Measurements from ENCODE around the gene COMTD1.
"Not testable (repeated sequence)": the region's sequence is repeated elsewhere in the genome, so short reads cannot be mapped to it uniquely, and the experiment has no call there.

The COMTD1 gene

GRCh38 chr10:75202321-75203045 lies 33.3 kb downstream of the COMTD1 start:
- no peak overlapping the region for H3K4me3 ChIP-seq (ENCODE audit: low read depth, low read length, poor library complexity, severe bottlenecking)
- H3F3A ChIP-seq (ENCODE audit: insufficient read depth, low read length) = no peaks in the 10 kb centered on the region
- H3K9me3 ChIP-seq (ENCODE audit: low read length) = no peaks in the 10 kb centered on the region
- no peak overlapping the region for H3K9ac ChIP-seq (ENCODE audit: low read length)
- H3K27ac ChIP-seq (ENCODE audit: low read depth, low read length, poor library complexity, severe bottlenecking) = no peak overlapping the region
- no peaks in the 10 kb centered on the region for H4K20me1 ChIP-seq (ENCODE audit: insufficient read depth, low read length)
- no peaks in the 10 kb centered on the region for H3K79me2 ChIP-seq (ENCODE audit: insufficient read depth, low read length)
- no peak overlapping the region for H3K4me2 ChIP-seq (ENCODE audit: low read length)
- H3K4me1 ChIP-seq (ENCODE audit: insufficient read depth, low read length, severe bottlenecking) = no peaks in the 10 kb centered on the region
- no peaks in the 10 kb centered on the region for H3K9me2 ChIP-seq (ENCODE audit: low read depth, low read length)
- no peaks in the 10 kb centered on the region for H3K27me3 ChIP-seq (ENCODE audit: insufficient read depth, low read length)
- H2AFZ ChIP-seq (ENCODE audit: low read length) = no peak overlapping the region
- TF ChIP-seq, protein P1, sequence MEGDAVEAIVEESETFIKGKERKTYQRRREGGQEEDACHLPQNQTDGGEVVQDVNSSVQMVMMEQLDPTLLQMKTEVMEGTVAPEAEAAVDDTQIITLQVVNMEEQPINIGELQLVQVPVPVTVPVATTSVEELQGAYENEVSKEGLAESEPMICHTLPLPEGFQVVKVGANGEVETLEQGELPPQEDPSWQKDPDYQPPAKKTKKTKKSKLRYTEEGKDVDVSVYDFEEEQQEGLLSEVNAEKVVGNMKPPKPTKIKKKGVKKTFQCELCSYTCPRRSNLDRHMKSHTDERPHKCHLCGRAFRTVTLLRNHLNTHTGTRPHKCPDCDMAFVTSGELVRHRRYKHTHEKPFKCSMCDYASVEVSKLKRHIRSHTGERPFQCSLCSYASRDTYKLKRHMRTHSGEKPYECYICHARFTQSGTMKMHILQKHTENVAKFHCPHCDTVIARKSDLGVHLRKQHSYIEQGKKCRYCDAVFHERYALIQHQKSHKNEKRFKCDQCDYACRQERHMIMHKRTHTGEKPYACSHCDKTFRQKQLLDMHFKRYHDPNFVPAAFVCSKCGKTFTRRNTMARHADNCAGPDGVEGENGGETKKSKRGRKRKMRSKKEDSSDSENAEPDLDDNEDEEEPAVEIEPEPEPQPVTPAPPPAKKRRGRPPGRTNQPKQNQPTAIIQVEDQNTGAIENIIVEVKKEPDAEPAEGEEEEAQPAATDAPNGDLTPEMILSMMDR (IDR thresholded peaks at IDR 0.05; ENCODE audit: low read length) = no peak
- no peak for TF ChIP-seq EZH2 (IDR thresholded peaks at IDR 0.05; ENCODE audit: borderline replicate concordance, low read length)
- no peaks in the 10 kb centered on the region; the same call in 1 of the 2 replicates for H3K36me3 ChIP-seq (ENCODE audit: insufficient read depth, low read length)

DNA sequence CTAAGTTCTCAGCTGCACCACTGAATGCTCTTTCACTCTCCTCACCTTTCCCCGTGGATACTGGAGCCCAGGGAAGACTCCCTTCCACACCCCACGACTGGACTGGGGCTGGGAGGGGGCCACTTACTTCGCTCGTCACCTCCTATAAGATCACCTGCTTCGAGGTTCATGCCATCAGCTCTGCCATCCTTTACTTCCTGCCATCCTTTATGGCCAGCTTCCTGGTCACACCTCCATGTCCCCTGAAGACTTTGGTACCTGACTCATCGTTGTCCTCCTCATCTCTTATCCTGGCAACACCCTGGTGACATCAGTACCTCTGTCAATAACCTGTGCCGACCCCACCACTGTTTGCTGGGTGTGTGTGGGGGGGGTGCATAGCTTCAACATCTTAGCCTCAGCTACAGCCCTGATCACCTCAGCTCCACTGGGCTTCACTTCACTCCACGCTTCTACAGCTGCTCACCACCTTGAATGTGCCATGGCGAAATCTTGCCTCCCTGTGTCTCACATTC lies 33.9 kb downstream of the COMTD1 start:
- H3K27me3 ChIP-seq (ENCODE audit: insufficient read depth, low read length) = no peaks in the 10 kb centered on the region
- H3K9me3 ChIP-seq (ENCODE audit: low read length) = no peaks in the 10 kb centered on the region
- TF ChIP-seq, protein P1 (IDR thresholded peaks at IDR 0.05; ENCODE audit: low read length) = no peak
- TF ChIP-seq EZH2 (IDR thresholded peaks at IDR 0.05; ENCODE audit: borderline replicate concordance, low read length) = no peak
- no peak overlapping the region for H2AFZ ChIP-seq (ENCODE audit: low read length)
- H3K36me3 ChIP-seq (ENCODE audit: insufficient read depth, low read length) = no peaks in the 10 kb centered on the region; the same call in 1 of the 2 replicates
- H3K9me2 ChIP-seq (ENCODE audit: low read depth, low read length) = no peaks in the 10 kb centered on the region
- H3K9ac ChIP-seq (ENCODE audit: low read length) = no peak overlapping the region
- no peak overlapping the region for H3K4me3 ChIP-seq (ENCODE audit: low read depth, low read length, poor library complexity, severe bottlenecking)
- no peaks in the 10 kb centered on the region for H3K4me1 ChIP-seq (ENCODE audit: insufficient read depth, low read length, severe bottlenecking)
- H3F3A ChIP-seq (ENCODE audit: insufficient read depth, low read length) = no peaks in the 10 kb centered on the region
- no peaks in the 10 kb centered on the region for H4K20me1 ChIP-seq (ENCODE audit: insufficient read depth, low read length)
- no peak overlapping the region for H3K4me2 ChIP-seq (ENCODE audit: low read length)
- no peak overlapping the region for H3K27ac ChIP-seq (ENCODE audit: low read depth, low read length, poor library complexity, severe bottlenecking)
- no peaks in the 10 kb centered on the region for H3K79me2 ChIP-seq (ENCODE audit: insufficient read depth, low read length)

DNA sequence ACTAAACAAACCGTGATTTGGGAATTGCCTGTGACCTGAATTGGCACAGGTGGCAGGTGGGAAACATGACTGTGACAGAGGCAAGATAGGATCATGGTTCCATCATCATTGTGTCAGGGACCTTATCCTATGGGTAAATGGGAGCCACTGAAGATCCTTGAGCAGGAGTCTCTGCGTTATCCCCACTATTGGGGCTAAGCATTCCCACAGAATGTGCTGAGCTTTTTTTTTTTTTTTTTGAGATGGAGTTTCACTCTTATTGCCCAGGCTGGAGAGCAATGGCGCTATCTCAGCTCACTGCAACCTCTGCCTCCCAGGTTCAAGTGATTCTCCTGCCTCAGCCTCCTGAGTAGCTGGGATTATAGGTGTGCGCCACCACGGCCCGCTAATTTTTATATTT lies 35.8 kb downstream of the COMTD1 start:
- not testable (repeated sequence) for H3K4me2 ChIP-seq (ENCODE audit: low read length); H3F3A ChIP-seq (ENCODE audit: insufficient read depth, low read length); H3K79me2 ChIP-seq (ENCODE audit: insufficient read depth, low read length); H3K27ac ChIP-seq (ENCODE audit: low read depth, low read length, poor library complexity, severe bottlenecking); H3K9me3 ChIP-seq (ENCODE audit: low read length); H3K4me1 ChIP-seq (ENCODE audit: insufficient read depth, low read length, severe bottlenecking); H4K20me1 ChIP-seq (ENCODE audit: insufficient read depth, low read length); H3K27me3 ChIP-seq (ENCODE audit: insufficient read depth, low read length); H3K4me3 ChIP-seq (ENCODE audit: low read depth, low read length, poor library complexity, severe bottlenecking); H3K9me2 ChIP-seq (ENCODE audit: low read depth, low read length); H3K9ac ChIP-seq (ENCODE audit: low read length); H2AFZ ChIP-seq (ENCODE audit: low read length); H3K36me3 ChIP-seq (ENCODE audit: insufficient read depth, low read length)

- H4K20me1 ChIP-seq (ENCODE audit: insufficient read depth, low read length) = no peaks in the 10 kb centered on the region
- no peak overlapping the region for H3K9ac ChIP-seq (ENCODE audit: low read length)
- H3K4me1 ChIP-seq (ENCODE audit: insufficient read depth, low read length, severe bottlenecking) = no peaks in the 10 kb centered on the region
- no peaks in the 10 kb centered on the region for H3K27me3 ChIP-seq (ENCODE audit: insufficient read depth, low read length)
- H3K27ac ChIP-seq (ENCODE audit: low read depth, low read length, poor library complexity, severe bottlenecking) = no peak overlapping the region
- H3F3A ChIP-seq (ENCODE audit: insufficient read depth, low read length) = no peaks in the 10 kb centered on the region
- H3K9me2 ChIP-seq (ENCODE audit: low read depth, low read length) = no peaks in the 10 kb centered on the region
- no peak overlapping the region for H3K4me3 ChIP-seq (ENCODE audit: low read depth, low read length, poor library complexity, severe bottlenecking)
- no peak overlapping the region for H2AFZ ChIP-seq (ENCODE audit: low read length)
- H3K79me2 ChIP-seq (ENCODE audit: insufficient read depth, low read length) = no peaks in the 10 kb centered on the region
- no peaks in the 10 kb centered on the region for H3K36me3 ChIP-seq (ENCODE audit: insufficient read depth, low read length)
- TF ChIP-seq EZH2 (IDR thresholded peaks at IDR 0.05; ENCODE audit: borderline replicate concordance, low read length) = no peak
- TF ChIP-seq, protein P1 (IDR thresholded peaks at IDR 0.05; ENCODE audit: low read length) = no peak
- H3K4me2 ChIP-seq (ENCODE audit: low read length) = no peak overlapping the region
- no peaks in the 10 kb centered on the region for H3K9me3 ChIP-seq (ENCODE audit: low read length)
Observed at GRCh38 chr10:75197906-75198305, 37.9 kb downstream of the COMTD1 start.
